Measurements from ENCODE around the gene SSTR5. TPM values are rescaled to one million over a fixed set of nuclear protein-coding genes. Genes with fewer than 3 reads are reported as not detected.

SSTR5 gene
- total and polyA plus RNA-seq, 2 donors (not counting 1 experiment from before 2014, with no cell fraction given) = not detected

- no peak overlapping the region for H3K27ac Mint-ChIP-seq
- no peak for ATAC-seq (ENCODE audit: low read depth)
- intact Hi-C loops (cut with micrococcal nuclease) = no loop called here
Observed at GRCh38 chr16:1094124-1094479, 21.6 kb downstream of the SSTR5 start.

More at GRCh38 chr16:1094124-1094479, 21.6 kb downstream of the SSTR5 start:
- no peak overlapping the region for H3K27ac ChIP-seq (ENCODE audit: low read length in 2 of 2)
- no peak for DNase-seq
- H3K27me3 ChIP-seq (replicated peaks in 1 of 4; ENCODE audit: control extremely low read depth in 1 of 4, control insufficient read depth in 3 of 4, insufficient read depth in 4 of 4, low read length in 3 of 4) = peaks cover 0 to 12% (median 0%) of the 10 kb centered on the region in 4 experiments
- Mint-ChIP-seq H3K4me3 (no peak overlapping the region), H3K4me1 (no peaks in the 10 kb centered on the region), H3K27me3 (no peaks in the 10 kb centered on the region), H3K9me3 (ENCODE audit: insufficient read depth) (no peaks in the 10 kb centered on the region)
- no peaks in the 10 kb centered on the region for H4K20me1 ChIP-seq (ENCODE audit: control insufficient read depth, insufficient read depth, low read length, poor library complexity, severe bottlenecking)
- H3K79me2 ChIP-seq (ENCODE audit: control insufficient read depth, insufficient read depth, low read length) = no peaks in the 10 kb centered on the region
- no peak overlapping the region for H3K4me2 ChIP-seq (replicated peaks; ENCODE audit: low read depth, low read length, poor library complexity, severe bottlenecking)
- no peak overlapping the region for H2AFZ ChIP-seq (ENCODE audit: insufficient read depth, low read depth, low read length, poor library complexity, severe bottlenecking)
- WGBS (ENCODE audit: insufficient coverage) = 84% methylated on average over 12 of the region's 13 CpGs
- H3K4me3 ChIP-seq (ENCODE audit: control extremely low read depth in 1 of 5, extremely low read depth in 1 of 5, insufficient read depth in 1 of 5, low read depth in 2 of 5, low read length in 4 of 5) = no peak overlapping the region
- ChIA-PET POLR2A (no interaction called here), CTCF (no interaction called here)
- peaks cover 0 to 7% (median 0%) of the 10 kb centered on the region in 3 donors for H3K9me3 ChIP-seq (ENCODE audit: control extremely low read depth in 1 of 3, control insufficient read depth in 2 of 3, insufficient read depth in 1 of 3, low read length in 2 of 3)
- H3K36me3 ChIP-seq (replicated peaks in 1 of 2; ENCODE audit: control extremely low read depth in 1 of 2, control insufficient read depth in 1 of 2, extremely low read depth in 1 of 2, insufficient read depth in 2 of 2, low read length in 1 of 2) = no peaks in the 10 kb centered on the region
- no peak overlapping the region for H3K9ac ChIP-seq (ENCODE audit: low read length)
- no peak for TF ChIP-seq CTCF (IDR thresholded peaks at IDR 0.05)
- TF ChIP-seq EZH2 (IDR thresholded peaks at IDR 0.05; ENCODE audit: borderline replicate concordance, insufficient read depth, low read depth, low read length, poor library complexity, severe bottlenecking) = no peak
- no peaks in the 10 kb centered on the region for H3K4me1 ChIP-seq (ENCODE audit: control insufficient read depth in 2 of 2, insufficient read depth in 2 of 2, low read length in 2 of 2)

Data from B cell (primary cell).